Liver (tissue), 9 donors: ENCODE measurements around the gene CDH13. TPM values are rescaled to one million over a fixed set of nuclear protein-coding genes. Genes with fewer than 3 reads are reported as not detected.

ENCODE experiments used
- DNase-seq: peaks from one replicate; pipeline ENCODE4 v3.0.0-alpha.2; 2017; ENCODE audit warnings: low spot score
- H3K27ac ChIP-seq, 2 donors: one replicate each; pipeline ENCODE4 v1.7.0; 2013; ENCODE audit warnings: inconsistent platforms in 2 of 2, low read length in 2 of 2, control low read depth in 1 of 2, low read depth in 1 of 2, mild to moderate bottlenecking in 1 of 2
- H3K27me3 ChIP-seq, 4 donors: one replicate each; pipeline versions ENCODE4 v1.6.1 to v1.7.0; 2013; ENCODE audit warnings: low read length in 3 of 4, inconsistent platforms in 1 of 4, mild to moderate bottlenecking in 1 of 4, moderate library complexity in 1 of 4; ENCODE audit not compliant: control insufficient read depth in 4 of 4, insufficient read depth in 4 of 4
- H3K36me3 ChIP-seq, 4 donors: one replicate each; pipeline versions ENCODE4 v1.6.1 to v1.7.0; 2013; ENCODE audit warnings: low read length in 3 of 4, mild to moderate bottlenecking in 3 of 4, low read depth in 1 of 4, moderate library complexity in 1 of 4; ENCODE audit not compliant: control insufficient read depth in 4 of 4, insufficient read depth in 3 of 4
- H3K4me1 ChIP-seq, 4 donors: one replicate each; pipeline versions ENCODE4 v1.6.1 to v1.7.0; 2013; ENCODE audit warnings: low read length in 3 of 4, mild to moderate bottlenecking in 3 of 4, moderate library complexity in 1 of 4; ENCODE audit not compliant: control insufficient read depth in 4 of 4, insufficient read depth in 4 of 4
- H3K4me3 ChIP-seq, 3 donors: one replicate each; pipeline versions ENCODE4 v1.6.1 to v1.7.0; 2013; ENCODE audit warnings: low read length in 3 of 3, control low read depth in 1 of 3, low read depth in 1 of 3, mild to moderate bottlenecking in 1 of 3
- H3K9ac ChIP-seq, 2 donors: one replicate each; pipeline ENCODE4 v1.7.0; 2013; ENCODE audit warnings: low read length in 2 of 2, mild to moderate bottlenecking in 2 of 2, moderate library complexity in 2 of 2, control low read depth in 1 of 2, low read depth in 1 of 2
- H3K9me3 ChIP-seq, 4 donors: one replicate each; pipeline versions ENCODE4 v1.6.1 to v1.7.0; 2013; ENCODE audit warnings: low read length in 3 of 4; ENCODE audit not compliant: control insufficient read depth in 4 of 4
- ATF3 ChIP-seq: IDR thresholded peaks from 2 replicates; pipeline ENCODE4 v1.6.1; 2016; ENCODE audit warnings: antibody characterized with exemption
- CTCF ChIP-seq: fragments of 150-350 bp; IDR thresholded peaks from 2 replicates; pipeline ENCODE4 v1.5.1; 2017; ENCODE audit warnings: improper control_type of control experiment, low read depth, low read length; ENCODE audit not compliant: missing input control
- EGR1 ChIP-seq, 2 donors: IDR thresholded peaks; 2 replicates each; pipeline ENCODE4 v1.6.1; 2016 to 2018; ENCODE audit warnings: antibody characterized with exemption in 2 of 2, low read depth in 2 of 2
- FOXA1 ChIP-seq: IDR thresholded peaks from 2 replicates; pipeline ENCODE4 v1.6.1; 2016; ENCODE audit warnings: antibody characterized with exemption
- FOXA2 ChIP-seq: IDR thresholded peaks from 2 replicates; pipeline ENCODE4 v1.6.1; 2016; ENCODE audit warnings: antibody characterized with exemption
- GABPA ChIP-seq, 2 donors: IDR thresholded peaks in 1 of 2; conservative IDR thresholded peaks in 1 of 2; 2 replicates each; pipeline ENCODE4 v1.6.1; 2016; ENCODE audit warnings: antibody characterized with exemption in 2 of 2, mild to moderate bottlenecking in 1 of 2, moderate library complexity in 1 of 2
- HNF4A ChIP-seq, 2 donors: conservative IDR thresholded peaks; 2 replicates each; pipeline ENCODE4 v1.6.1; 2016; ENCODE audit warnings: antibody characterized with exemption in 2 of 2, mild to moderate bottlenecking in 2 of 2
- HNF4G ChIP-seq: IDR thresholded peaks from 2 replicates; pipeline ENCODE4 v1.6.1; 2016; ENCODE audit warnings: antibody characterized with exemption
- JUND ChIP-seq, 2 donors: IDR thresholded peaks; 2 replicates each; pipeline ENCODE4 v1.6.1; 2016; ENCODE audit warnings: antibody characterized with exemption in 2 of 2
- MAX ChIP-seq: IDR thresholded peaks from 2 replicates; pipeline ENCODE4 v1.6.1; 2016; ENCODE audit warnings: antibody characterized with exemption
- NR2F2 ChIP-seq: IDR thresholded peaks from 2 replicates; pipeline ENCODE4 v1.6.1; 2016; ENCODE audit warnings: antibody characterized with exemption
- RAD21 ChIP-seq, 2 donors: IDR thresholded peaks; 2 replicates each; pipeline ENCODE4 v1.6.1; 2016; ENCODE audit warnings: antibody characterized with exemption in 2 of 2, mild to moderate bottlenecking in 2 of 2
- RXRA ChIP-seq, 2 donors: IDR thresholded peaks; 2 replicates each; pipeline ENCODE4 v1.6.1; 2017 to 2018; ENCODE audit warnings: antibody characterized with exemption in 2 of 2, mild to moderate bottlenecking in 1 of 2
- SP1 ChIP-seq: IDR thresholded peaks from 2 replicates; pipeline ENCODE4 v1.6.1; 2018; ENCODE audit warnings: antibody characterized with exemption, mild to moderate bottlenecking
- TAF1 ChIP-seq: conservative IDR thresholded peaks from 2 replicates; pipeline ENCODE4 v1.6.1; 2016; ENCODE audit warnings: antibody characterized with exemption, mild to moderate bottlenecking
- YY1 ChIP-seq: IDR thresholded peaks from 2 replicates; pipeline ENCODE4 v1.6.1; 2016; ENCODE audit warnings: antibody characterized with exemption, mild to moderate bottlenecking
- WGBS: extraction: QIAGEN DNeasy Blood & Tissue Kit; methylation state at CpG from one replicate; pipeline ENCODE4 v1.1.7; 2013; 5-methylcytosine and 5-hydroxymethylcytosine counted together
- polyA plus RNA-seq, 2 donors: library from polyadenylated mRNA; stranded (reverse) in 1 of 2; unstranded in 1 of 2; fragments of 200-250 nt in 1 of 2; fragments of >200 nt in 1 of 2; fragmentation: Nextera tagmentation in 1 of 2; extraction: Ambion mirVana in 1 of 2; gene quantifications; one replicate each; pipeline versions ENCODE4 v1.2.1 to v1.2.3, GENCODE V29; 2013 to 2015
- total RNA-seq, 2 donors: library from RNA; depleted of rRNA; stranded (reverse); fragments of >200 nt; gene quantifications; one replicate each; pipeline ENCODE4 v1.2.3, GENCODE V29; 2014
- TF ChIP-seq, protein P1 (sequence below): IDR thresholded peaks from 2 replicates; pipeline ENCODE4 v1.6.1; 2016; ENCODE audit warnings: antibody characterized with exemption
- TF ChIP-seq, protein P2 (sequence below): IDR thresholded peaks from 2 replicates; pipeline ENCODE4 v1.6.1; 2016; ENCODE audit warnings: antibody characterized with exemption, mild to moderate bottlenecking
- donor health status: healthy.
- donor health status: healthy.
- donor health status: healthy.
- donor health status: healthy.
- donor health status: healthy.

The CDH13 gene
- total and polyA plus RNA-seq, 4 donors, result 0.21 to 1.5 (median 0.58) TPM

- no peaks in the 10 kb centered on the region for H3K36me3 ChIP-seq
- H3K27ac ChIP-seq, result peak overlapping the region; percentile 28 to 54
- H3K9ac ChIP-seq, result no peak overlapping the region
- TF ChIP-seq HNF4A (conservative IDR thresholded peaks at IDR 0.05) (peak; percentile 54 to 57), FOXA2 (no peak), HNF4G (no peak), RXRA (IDR thresholded peaks at IDR 0.05) (peak; percentile 55 to 57), GABPA (IDR thresholded peaks at IDR 0.05 in 1 of 2, conservative IDR thresholded peaks at IDR 0.05 in 1 of 2) (no peak), FOXA1 (no peak), JUND (IDR thresholded peaks at IDR 0.05) (peak in 1 of 2 donors; percentile 59), RAD21 (IDR thresholded peaks at IDR 0.05) (peak in 1 of 2 donors; percentile 20), MAX (peak; percentile 16), SP1 (no peak), ATF3 (peak; percentile 90), EGR1 (IDR thresholded peaks at IDR 0.05; ENCODE audit: low read depth in 2 of 2) (no peak), TAF1 (no peak), NR2F2 (no peak), YY1 (peak; percentile 49), CTCF (no peak)
- TF ChIP-seq, protein P1, sequence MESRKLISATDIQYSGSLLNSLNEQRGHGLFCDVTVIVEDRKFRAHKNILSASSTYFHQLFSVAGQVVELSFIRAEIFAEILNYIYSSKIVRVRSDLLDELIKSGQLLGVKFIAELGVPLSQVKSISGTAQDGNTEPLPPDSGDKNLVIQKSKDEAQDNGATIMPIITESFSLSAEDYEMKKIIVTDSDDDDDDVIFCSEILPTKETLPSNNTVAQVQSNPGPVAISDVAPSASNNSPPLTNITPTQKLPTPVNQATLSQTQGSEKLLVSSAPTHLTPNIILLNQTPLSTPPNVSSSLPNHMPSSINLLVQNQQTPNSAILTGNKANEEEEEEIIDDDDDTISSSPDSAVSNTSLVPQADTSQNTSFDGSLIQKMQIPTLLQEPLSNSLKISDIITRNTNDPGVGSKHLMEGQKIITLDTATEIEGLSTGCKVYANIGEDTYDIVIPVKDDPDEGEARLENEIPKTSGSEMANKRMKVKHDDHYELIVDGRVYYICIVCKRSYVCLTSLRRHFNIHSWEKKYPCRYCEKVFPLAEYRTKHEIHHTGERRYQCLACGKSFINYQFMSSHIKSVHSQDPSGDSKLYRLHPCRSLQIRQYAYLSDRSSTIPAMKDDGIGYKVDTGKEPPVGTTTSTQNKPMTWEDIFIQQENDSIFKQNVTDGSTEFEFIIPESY, result no peak
- TF ChIP-seq, protein P2, sequence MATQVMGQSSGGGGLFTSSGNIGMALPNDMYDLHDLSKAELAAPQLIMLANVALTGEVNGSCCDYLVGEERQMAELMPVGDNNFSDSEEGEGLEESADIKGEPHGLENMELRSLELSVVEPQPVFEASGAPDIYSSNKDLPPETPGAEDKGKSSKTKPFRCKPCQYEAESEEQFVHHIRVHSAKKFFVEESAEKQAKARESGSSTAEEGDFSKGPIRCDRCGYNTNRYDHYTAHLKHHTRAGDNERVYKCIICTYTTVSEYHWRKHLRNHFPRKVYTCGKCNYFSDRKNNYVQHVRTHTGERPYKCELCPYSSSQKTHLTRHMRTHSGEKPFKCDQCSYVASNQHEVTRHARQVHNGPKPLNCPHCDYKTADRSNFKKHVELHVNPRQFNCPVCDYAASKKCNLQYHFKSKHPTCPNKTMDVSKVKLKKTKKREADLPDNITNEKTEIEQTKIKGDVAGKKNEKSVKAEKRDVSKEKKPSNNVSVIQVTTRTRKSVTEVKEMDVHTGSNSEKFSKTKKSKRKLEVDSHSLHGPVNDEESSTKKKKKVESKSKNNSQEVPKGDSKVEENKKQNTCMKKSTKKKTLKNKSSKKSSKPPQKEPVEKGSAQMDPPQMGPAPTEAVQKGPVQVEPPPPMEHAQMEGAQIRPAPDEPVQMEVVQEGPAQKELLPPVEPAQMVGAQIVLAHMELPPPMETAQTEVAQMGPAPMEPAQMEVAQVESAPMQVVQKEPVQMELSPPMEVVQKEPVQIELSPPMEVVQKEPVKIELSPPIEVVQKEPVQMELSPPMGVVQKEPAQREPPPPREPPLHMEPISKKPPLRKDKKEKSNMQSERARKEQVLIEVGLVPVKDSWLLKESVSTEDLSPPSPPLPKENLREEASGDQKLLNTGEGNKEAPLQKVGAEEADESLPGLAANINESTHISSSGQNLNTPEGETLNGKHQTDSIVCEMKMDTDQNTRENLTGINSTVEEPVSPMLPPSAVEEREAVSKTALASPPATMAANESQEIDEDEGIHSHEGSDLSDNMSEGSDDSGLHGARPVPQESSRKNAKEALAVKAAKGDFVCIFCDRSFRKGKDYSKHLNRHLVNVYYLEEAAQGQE, result no peak
- H3K4me1 ChIP-seq, result peaks cover 6 to 17% (median 13%) of the 10 kb centered on the region in 4 donors
- peak overlapping the region in 1 of 3 donors; percentile 19 for H3K4me3 ChIP-seq
- no peaks in the 10 kb centered on the region for H3K27me3 ChIP-seq
- 31% methylated on average over 4 of the region's 4 CpGs for WGBS
- DNase-seq, result no peak
- H3K9me3 ChIP-seq, result no peaks in the 10 kb centered on the region
Observed at GRCh38 chr16:82761236-82761635, 134.5 kb downstream of the CDH13 start.
